ENCODE data around the gene ALKBH4.
"Not testable (repeated sequence)": the region's sequence is repeated elsewhere in the genome, so short reads cannot be mapped to it uniquely, and the experiment has no call there.

ALKBH4 gene

GRCh38 chr7:102479982-102480637 is 15.4 kb upstream of the ALKBH4 start:
- not testable (repeated sequence) for DNase-seq

GRCh38 chr7:102479209-102479584 is 14.5 kb upstream of the ALKBH4 start:
- in situ Hi-C loops (cut with HindIII; ENCODE audit: low pct_ligation_motif_present, low pct_unique_long_range_greater_than_20kb, low sequenced_read_pairs), result not testable (repeated sequence)

More at GRCh38 chr7:102479982-102480637, 15.4 kb upstream of the ALKBH4 start:
- in situ Hi-C loops (cut with HindIII; ENCODE audit: low pct_ligation_motif_present, low pct_unique_long_range_greater_than_20kb, low sequenced_read_pairs), result not testable (repeated sequence)

GRCh38 chr7:102478314-102479208 is 13.9 kb upstream of the ALKBH4 start, which contains the start of gene POLR2J:
TSS of gene POLR2J (minus strand) at chr7:102478922. CDS start at chr7:102478860, 62 bp downstream.
- peak; percentile 74 for DNase-seq
- in situ Hi-C loops (cut with HindIII; ENCODE audit: low pct_ligation_motif_present, low pct_unique_long_range_greater_than_20kb, low sequenced_read_pairs), result not testable (repeated sequence)

More at GRCh38 chr7:102479209-102479584, 14.5 kb upstream of the ALKBH4 start:
- DNase-seq, result not testable (repeated sequence)

- peak; percentile 60 for DNase-seq
- in situ Hi-C loops (cut with HindIII; ENCODE audit: low pct_ligation_motif_present, low pct_unique_long_range_greater_than_20kb, low sequenced_read_pairs), result not testable (repeated sequence)
Measured at GRCh38 chr7:102474736-102475435, 10.2 kb upstream of the ALKBH4 start.

- DNase-seq; in situ Hi-C loops (cut with HindIII; ENCODE audit: low pct_ligation_motif_present, low pct_unique_long_range_greater_than_20kb, low sequenced_read_pairs): not testable (repeated sequence)
Measured at GRCh38 chr7:102474116-102474515, 9.5 kb upstream of the ALKBH4 start.

GRCh38 chr7:102473271-102473991 is 8.8 kb upstream of the ALKBH4 start:
- in situ Hi-C loops (cut with HindIII; ENCODE audit: low pct_ligation_motif_present, low pct_unique_long_range_greater_than_20kb, low sequenced_read_pairs), result no loop called here
- no peak for DNase-seq

- no peak for DNase-seq
- in situ Hi-C loops (cut with HindIII; ENCODE audit: low pct_ligation_motif_present, low pct_unique_long_range_greater_than_20kb, low sequenced_read_pairs), result no loop called here
Measured at GRCh38 chr7:102472126-102473041, 7.7 kb upstream of the ALKBH4 start.

- in situ Hi-C loops (cut with HindIII; ENCODE audit: low pct_ligation_motif_present, low pct_unique_long_range_greater_than_20kb, low sequenced_read_pairs), result no loop called here
- no peak for DNase-seq
Measured at GRCh38 chr7:102471791-102472125, 7.1 kb upstream of the ALKBH4 start.

GRCh38 chr7:102469972-102470825 is 5.5 kb upstream of the ALKBH4 start:
- no peak for DNase-seq
- in situ Hi-C loops (cut with HindIII; ENCODE audit: low pct_ligation_motif_present, low pct_unique_long_range_greater_than_20kb, low sequenced_read_pairs), result no loop called here

GRCh38 chr7:102469351-102469971 is 4.8 kb upstream of the ALKBH4 start:
- in situ Hi-C loops (cut with HindIII; ENCODE audit: low pct_ligation_motif_present, low pct_unique_long_range_greater_than_20kb, low sequenced_read_pairs), result no loop called here
- DNase-seq, result no peak

GRCh38 chr7:102468478-102469350 is 4.1 kb upstream of the ALKBH4 start:
- in situ Hi-C loops (cut with HindIII; ENCODE audit: low pct_ligation_motif_present, low pct_unique_long_range_greater_than_20kb, low sequenced_read_pairs), result no loop called here
- DNase-seq, result no peak

GRCh38 chr7:102467581-102468477 is 3.2 kb upstream of the ALKBH4 start:
- no peak for DNase-seq
- in situ Hi-C loops (cut with HindIII; ENCODE audit: low pct_ligation_motif_present, low pct_unique_long_range_greater_than_20kb, low sequenced_read_pairs), result no loop called here

- DNase-seq, result no peak
- in situ Hi-C loops (cut with HindIII; ENCODE audit: low pct_ligation_motif_present, low pct_unique_long_range_greater_than_20kb, low sequenced_read_pairs), result no loop called here
Measured at GRCh38 chr7:102466097-102466496, 1.4 kb upstream of the ALKBH4 start.

- in situ Hi-C loops (cut with HindIII; ENCODE audit: low pct_ligation_motif_present, low pct_unique_long_range_greater_than_20kb, low sequenced_read_pairs), result no loop called here
- DNase-seq, result peak; percentile 56
Measured at GRCh38 chr7:102463841-102464576, 654 bp downstream of the ALKBH4 start.

Data from ACHN (cell line).